GM15510 (cell line): ENCODE measurements around the gene ITGA11.

Source experiments
- POLR2A ChIP-seq: IDR thresholded peaks from 3 replicates; pipeline ENCODE4 v1.6.1; 2011; ENCODE audit warnings: borderline replicate concordance; ENCODE audit not compliant: insufficient read length; ENCODE audit errors: extremely low read depth

The ITGA11 gene

GRCh38 chr15:68298882-68299381, 133.0 kb downstream of the ITGA11 start:
- TF ChIP-seq POLR2A: no peak

DNA sequence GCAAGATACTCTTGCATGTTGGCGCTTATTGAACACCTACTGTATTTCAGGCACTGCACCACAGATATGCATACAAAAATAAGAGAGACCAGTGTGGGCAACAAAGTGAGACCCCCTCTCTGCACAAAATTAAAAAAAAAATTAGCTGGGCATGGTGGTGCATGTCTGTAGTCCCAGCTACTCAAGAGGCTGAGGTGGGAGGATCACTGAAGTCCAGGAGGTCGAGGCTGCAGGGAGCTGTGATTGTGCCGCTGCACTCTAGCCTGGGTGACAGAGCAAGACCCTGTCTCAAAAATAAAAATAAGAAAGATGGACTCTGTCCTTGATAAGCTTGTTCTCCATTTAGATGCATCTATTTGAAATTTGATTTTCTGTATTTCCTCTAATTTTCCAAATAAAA, 133.6 kb downstream of the ITGA11 start:
- TF ChIP-seq POLR2A: no peak

GRCh38 chr15:68295014-68295805, 136.8 kb downstream of the ITGA11 start:
- no peak for TF ChIP-seq POLR2A

DNA sequence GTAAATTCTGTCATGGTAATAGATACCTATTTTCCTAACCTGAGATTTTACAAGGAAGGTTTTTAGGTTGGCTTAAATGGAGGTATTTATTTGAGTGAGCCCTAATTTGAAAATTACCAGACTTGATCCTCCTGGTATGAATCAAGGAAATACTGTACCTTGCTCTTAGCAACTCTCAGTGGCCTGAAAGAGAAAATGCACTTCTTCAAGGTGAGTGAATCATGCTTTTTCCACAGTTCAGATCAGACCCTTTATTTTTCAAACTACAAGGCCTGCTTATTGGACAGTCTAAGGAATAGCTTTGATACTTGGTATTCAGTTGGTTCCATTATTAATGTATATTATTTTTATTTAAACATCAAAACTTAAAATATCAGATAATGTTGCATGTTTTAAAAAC, 139.0 kb downstream of the ITGA11 start:
- TF ChIP-seq POLR2A: no peak

GRCh38 chr15:68292157-68292781, 139.7 kb downstream of the ITGA11 start:
- no peak for TF ChIP-seq POLR2A

- no peak for TF ChIP-seq POLR2A
These were observed 141.2 kb downstream of the ITGA11 start for GRCh38 chr15:68290715-68291114.

DNA sequence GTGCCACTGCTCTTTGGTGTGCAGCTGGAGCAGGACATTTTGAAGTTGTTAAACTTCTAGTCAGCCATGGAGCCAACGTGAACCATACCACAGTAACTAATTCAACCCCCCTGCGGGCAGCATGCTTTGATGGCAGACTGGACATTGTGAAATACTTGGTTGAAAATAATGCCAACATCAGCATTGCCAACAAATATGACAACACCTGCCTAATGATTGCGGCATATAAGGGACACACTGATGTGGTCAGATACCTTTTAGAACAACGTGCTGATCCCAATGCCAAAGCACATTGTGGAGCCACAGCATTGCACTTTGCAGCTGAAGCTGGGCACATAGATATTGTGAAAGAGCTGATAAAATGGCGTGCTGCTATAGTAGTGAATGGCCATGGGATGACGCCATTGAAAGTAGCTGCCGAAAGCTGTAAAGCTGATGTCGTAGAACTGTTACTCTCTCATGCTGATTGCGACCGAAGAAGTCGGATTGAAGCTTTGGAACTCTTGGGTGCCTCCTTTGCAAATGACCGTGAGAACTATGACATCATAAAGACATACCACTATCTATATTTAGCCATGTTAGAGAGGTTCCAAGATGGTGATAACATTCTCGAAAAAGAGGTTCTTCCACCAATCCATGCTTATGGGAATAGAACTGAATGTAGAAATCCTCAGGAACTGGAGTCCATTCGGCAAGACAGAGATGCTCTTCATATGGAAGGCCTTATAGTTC, 142.2 kb downstream of the ITGA11 start:
- TF ChIP-seq POLR2A: no peak

DNA sequence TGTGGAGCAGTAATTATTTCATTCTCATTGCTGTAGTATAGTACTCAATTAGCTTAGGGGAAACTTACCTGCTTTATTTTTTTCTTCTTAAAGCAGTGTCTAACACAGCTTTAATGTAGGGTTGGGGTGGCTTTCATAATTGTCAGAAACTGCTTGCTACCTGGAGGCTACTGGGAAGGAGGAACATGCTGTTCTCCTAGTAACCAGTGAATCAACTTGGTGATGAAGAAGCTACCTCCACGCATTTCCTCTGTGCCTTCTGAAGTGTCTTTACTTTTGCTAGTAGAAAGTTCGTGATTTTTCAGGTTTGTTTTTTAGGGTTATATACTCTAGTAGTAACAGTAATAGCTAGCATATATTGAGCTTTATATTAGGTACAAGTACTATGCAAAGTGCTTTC, 142.9 kb downstream of the ITGA11 start:
- no peak for TF ChIP-seq POLR2A

GRCh38 chr15:68286256-68286655, 145.7 kb downstream of the ITGA11 start:
- no peak for TF ChIP-seq POLR2A

DNA sequence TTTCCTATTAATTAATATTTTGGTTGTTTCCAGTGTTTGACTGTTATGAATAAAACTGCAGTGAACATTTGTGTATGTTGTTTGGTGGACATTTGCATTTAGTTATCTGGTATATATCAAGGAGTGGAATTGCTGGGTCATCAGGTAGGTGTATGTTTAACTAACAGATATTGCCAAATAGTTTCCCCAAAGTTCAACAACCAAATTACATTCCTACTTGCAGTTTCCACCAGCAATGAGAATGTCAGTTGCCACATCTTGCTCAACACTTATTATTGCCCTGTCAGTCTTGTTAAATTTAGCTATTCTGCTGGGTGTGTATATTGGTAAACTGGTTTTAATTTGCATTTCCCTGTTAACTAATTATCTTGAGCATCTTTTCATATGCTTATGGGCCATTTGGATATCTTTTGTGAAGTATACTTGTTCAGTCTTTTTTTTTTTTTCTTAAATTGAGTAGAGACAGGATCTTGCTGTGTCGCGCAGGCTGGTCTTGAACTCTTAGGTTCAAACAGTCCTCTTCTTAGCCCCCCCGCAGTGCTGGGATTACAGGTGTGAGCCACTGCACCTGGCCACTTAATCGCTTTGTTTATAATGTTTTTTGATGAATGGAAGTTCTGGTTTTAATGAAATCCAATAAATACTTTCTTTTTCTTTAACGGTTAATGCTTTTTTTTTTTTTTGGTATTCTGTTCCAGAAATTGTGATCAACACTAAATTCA, 146.5 kb downstream of the ITGA11 start:
- no peak for TF ChIP-seq POLR2A

- no peak for TF ChIP-seq POLR2A
These were observed 147.2 kb downstream of the ITGA11 start for GRCh38 chr15:68284616-68285258.

DNA sequence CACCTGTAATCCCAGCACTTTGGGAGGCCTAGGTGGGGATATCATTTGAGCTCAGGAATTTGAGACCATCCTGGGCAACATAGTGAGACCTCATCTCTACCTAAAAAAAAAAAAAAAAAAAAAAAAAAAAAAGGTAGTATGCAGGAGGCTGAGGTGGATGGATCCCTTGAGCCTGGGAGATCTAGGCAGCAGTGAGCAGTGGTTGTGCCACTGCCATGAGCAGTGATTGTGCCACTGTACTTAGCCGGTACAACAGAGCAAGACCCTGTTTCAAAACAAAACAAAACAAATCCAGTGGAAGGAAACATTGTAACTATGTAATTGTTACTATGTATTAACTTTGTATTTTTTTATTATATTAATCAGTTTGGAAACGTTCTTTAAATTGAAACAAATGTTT, 148.6 kb downstream of the ITGA11 start:
- TF ChIP-seq POLR2A: no peak

GRCh38 chr15:68281008-68281407, 151.0 kb downstream of the ITGA11 start:
- TF ChIP-seq POLR2A: no peak
